22Rv1 (cell line): ENCODE results near the gene MED26.

ENCODE experiments used
- CTCF ChIP-seq: fragments of 450-650 bp; IDR thresholded peaks from 2 replicates; pipeline ENCODE4 v1.5.1; 2017; ENCODE audit warnings: mild to moderate bottlenecking
- ZFX ChIP-seq: fragments of 450-650 bp; IDR thresholded peaks from 2 replicates; pipeline ENCODE4 v1.6.1; 2017; ENCODE audit warnings: antibody characterized with exemption, borderline replicate concordance

- TF ChIP-seq CTCF = no peak
- TF ChIP-seq ZFX = no peak
Observed at GRCh38 chr19:16626796-16627192, 1.2 kb downstream of the MED26 start.
